Right atrium auricular region (tissue), 2 donors: ENCODE measurements around the gene SLC5A3. TPM values are rescaled to one million over a fixed set of nuclear protein-coding genes. Genes with fewer than 3 reads are reported as not detected.

Experiments used
- DNase-seq: peaks from one replicate; pipeline ENCODE4 v3.0.0-alpha.2; 2019; ENCODE audit warnings: low spot score
- H3K27ac ChIP-seq, 2 donors: fragments of 200-600 bp; sonication (generic); 1 replicate in 1 of 2; 2 replicates in 1 of 2; pipeline ENCODE4 v1.5.1; 2016 to 2019
- H3K27me3 ChIP-seq, 2 donors: fragments of 200-600 bp; sonication (generic); one replicate each; pipeline versions ENCODE4 v1.5.1 to v1.6.0; 2017 to 2019
- H3K36me3 ChIP-seq: fragments of 200-600 bp; sonication (generic); one replicate; pipeline ENCODE4 v1.5.1; 2016
- H3K4me1 ChIP-seq, 2 donors: fragments of 200-600 bp; sonication (generic); one replicate each; pipeline versions ENCODE4 v1.5.1 to v1.6.0; 2017 to 2019
- H3K4me3 ChIP-seq, 2 donors: fragments of 200-600 bp; sonication (generic); 1 replicate in 1 of 2; 2 replicates in 1 of 2; pipeline ENCODE4 v1.5.1; 2017 to 2019; ENCODE audit warnings: mild to moderate bottlenecking in 1 of 2, moderate library complexity in 1 of 2
- H3K9me3 ChIP-seq, 2 donors: fragments of 200-600 bp; sonication (generic); one replicate each; pipeline ENCODE4 v1.5.1; 2019
- total RNA-seq, 2 donors: library from RNA; depleted of rRNA; stranded (reverse); fragments of >200 nt; gene quantifications; one replicate each; pipeline ENCODE4 v1.1.0, GENCODE V29; 2016
- TF ChIP-seq, protein P1 (sequence below), 2 donors: fragments of 200-600 bp; sonication (generic); IDR thresholded peaks; one replicate each; pipeline ENCODE4 v1.5.1; 2019; ENCODE audit warnings: antibody characterized with exemption in 2 of 2

The SLC5A3 gene
- total RNA-seq, 2 donors from 2014 or later, result 4.4 to 4.6 TPM

DNA sequence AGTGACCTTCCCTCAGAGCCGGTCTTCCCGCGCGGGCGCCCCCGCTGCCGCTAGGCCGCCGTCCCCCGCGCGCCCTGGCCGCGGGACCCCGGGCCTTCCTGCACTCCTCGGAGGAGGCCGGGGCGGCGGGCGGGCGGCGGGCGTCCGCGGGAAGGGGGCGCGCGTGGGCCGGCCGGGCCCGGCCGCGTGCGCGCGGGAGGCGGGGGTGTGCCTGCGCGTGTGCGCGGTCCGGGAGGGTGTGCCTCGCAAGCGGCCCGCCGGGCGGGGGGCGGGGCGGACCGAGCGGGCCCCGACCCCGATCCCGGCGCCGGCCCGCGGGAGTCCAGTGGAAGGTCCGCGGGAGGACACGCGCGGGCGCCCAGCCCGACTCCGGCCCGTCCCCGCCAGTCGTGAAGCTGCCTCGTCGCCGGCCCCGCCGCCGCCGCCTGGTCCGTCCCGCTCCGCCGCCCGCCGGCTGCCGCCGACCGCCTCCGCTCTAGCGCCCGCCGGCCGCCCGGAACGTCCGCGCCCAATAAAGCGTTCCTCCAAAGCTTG is 438 bp downstream of the SLC5A3 start:
- DNase-seq, result no peak
- TF ChIP-seq, protein P1, sequence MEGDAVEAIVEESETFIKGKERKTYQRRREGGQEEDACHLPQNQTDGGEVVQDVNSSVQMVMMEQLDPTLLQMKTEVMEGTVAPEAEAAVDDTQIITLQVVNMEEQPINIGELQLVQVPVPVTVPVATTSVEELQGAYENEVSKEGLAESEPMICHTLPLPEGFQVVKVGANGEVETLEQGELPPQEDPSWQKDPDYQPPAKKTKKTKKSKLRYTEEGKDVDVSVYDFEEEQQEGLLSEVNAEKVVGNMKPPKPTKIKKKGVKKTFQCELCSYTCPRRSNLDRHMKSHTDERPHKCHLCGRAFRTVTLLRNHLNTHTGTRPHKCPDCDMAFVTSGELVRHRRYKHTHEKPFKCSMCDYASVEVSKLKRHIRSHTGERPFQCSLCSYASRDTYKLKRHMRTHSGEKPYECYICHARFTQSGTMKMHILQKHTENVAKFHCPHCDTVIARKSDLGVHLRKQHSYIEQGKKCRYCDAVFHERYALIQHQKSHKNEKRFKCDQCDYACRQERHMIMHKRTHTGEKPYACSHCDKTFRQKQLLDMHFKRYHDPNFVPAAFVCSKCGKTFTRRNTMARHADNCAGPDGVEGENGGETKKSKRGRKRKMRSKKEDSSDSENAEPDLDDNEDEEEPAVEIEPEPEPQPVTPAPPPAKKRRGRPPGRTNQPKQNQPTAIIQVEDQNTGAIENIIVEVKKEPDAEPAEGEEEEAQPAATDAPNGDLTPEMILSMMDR (IDR thresholded peaks at IDR 0.05), result no peak
- Histone ChIP-seq H3K4me1 (peaks cover 0 to 45% of the 10 kb centered on the region in 2 donors), H3K27me3 (no peaks in the 10 kb centered on the region), H3K9me3 (no peaks in the 10 kb centered on the region), H3K4me3 (peak overlapping the region; percentile 75 to 83), H3K27ac (peak overlapping the region; percentile 81 to 89), H3K36me3 (no peaks in the 10 kb centered on the region)

DNA sequence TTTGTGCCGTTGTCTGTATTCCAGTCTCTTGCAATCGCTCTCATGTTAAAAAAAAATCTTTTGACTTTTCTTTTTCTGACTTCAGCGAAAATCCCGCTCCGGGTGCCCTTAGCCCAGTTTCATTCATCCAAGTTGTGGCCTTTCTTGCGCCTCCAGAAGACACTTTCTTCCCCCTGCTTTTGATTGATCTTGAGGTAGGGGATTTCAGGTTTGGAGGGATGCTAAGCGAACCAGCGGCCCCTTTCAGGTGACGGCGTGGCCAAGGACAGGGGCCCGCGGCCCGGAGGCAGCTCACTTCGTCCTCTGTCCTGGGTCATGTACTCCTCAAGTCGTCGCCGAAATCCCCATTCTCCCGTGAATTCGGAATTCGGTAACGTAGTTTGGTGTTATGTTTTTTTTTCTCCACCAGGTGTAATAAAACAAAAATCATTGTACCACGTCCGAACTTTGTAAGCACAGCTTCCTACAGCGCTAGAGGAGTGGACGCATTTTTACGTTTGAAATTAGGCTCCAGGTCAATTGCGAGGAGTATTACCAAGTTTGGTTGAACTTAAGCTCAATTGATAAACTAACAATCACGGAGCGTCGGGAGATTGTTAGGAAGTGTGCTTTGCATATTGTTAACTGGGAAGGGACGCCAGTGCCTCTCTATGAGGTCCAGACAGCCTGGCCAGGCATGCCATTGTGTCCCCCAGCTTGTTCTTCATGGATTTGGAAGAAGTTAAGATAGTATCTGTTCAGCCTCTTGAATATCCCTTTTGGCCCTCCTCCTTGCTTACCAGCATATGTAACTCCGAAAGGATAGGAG is 1.1 kb downstream of the SLC5A3 start:
- DNase-seq, result no peak
- H3K4me3 ChIP-seq, result peak overlapping the region; percentile 75 to 83
- TF ChIP-seq, protein P1 (IDR thresholded peaks at IDR 0.05), result no peak
- H3K9me3 ChIP-seq, result no peaks in the 10 kb centered on the region
- H3K27me3 ChIP-seq, result no peaks in the 10 kb centered on the region
- peaks cover 0 to 45% of the 10 kb centered on the region in 2 donors for H3K4me1 ChIP-seq
- no peaks in the 10 kb centered on the region for H3K36me3 ChIP-seq
- H3K27ac ChIP-seq, result peak overlapping the region; percentile 42 to 48

DNA sequence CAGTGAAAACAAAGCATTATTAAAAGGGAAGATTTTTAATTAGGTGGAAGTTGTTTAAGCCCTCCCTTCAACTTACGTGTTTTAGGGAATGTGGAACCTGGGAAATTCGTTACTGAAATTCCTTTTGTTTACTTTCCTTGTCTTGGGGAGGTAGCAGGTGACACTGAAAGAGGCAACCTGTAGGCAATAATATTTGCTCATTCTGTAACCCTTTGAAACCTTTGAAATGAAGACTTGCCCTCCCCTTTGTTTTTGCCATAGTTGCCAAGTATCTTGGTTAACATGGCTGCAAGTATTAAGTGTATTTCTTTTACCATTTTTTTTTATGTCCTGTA is 1.7 kb downstream of the SLC5A3 start:
- peaks cover 0 to 50% of the 10 kb centered on the region in 2 donors for H3K4me1 ChIP-seq
- no peaks in the 10 kb centered on the region for H3K27me3 ChIP-seq
- H3K27ac ChIP-seq, result no peak overlapping the region
- no peaks in the 10 kb centered on the region for H3K36me3 ChIP-seq
- TF ChIP-seq, protein P1 (IDR thresholded peaks at IDR 0.05), result no peak
- no peaks in the 10 kb centered on the region for H3K9me3 ChIP-seq
- H3K4me3 ChIP-seq, result peak overlapping the region; percentile 75 to 83
- no peak for DNase-seq

DNA sequence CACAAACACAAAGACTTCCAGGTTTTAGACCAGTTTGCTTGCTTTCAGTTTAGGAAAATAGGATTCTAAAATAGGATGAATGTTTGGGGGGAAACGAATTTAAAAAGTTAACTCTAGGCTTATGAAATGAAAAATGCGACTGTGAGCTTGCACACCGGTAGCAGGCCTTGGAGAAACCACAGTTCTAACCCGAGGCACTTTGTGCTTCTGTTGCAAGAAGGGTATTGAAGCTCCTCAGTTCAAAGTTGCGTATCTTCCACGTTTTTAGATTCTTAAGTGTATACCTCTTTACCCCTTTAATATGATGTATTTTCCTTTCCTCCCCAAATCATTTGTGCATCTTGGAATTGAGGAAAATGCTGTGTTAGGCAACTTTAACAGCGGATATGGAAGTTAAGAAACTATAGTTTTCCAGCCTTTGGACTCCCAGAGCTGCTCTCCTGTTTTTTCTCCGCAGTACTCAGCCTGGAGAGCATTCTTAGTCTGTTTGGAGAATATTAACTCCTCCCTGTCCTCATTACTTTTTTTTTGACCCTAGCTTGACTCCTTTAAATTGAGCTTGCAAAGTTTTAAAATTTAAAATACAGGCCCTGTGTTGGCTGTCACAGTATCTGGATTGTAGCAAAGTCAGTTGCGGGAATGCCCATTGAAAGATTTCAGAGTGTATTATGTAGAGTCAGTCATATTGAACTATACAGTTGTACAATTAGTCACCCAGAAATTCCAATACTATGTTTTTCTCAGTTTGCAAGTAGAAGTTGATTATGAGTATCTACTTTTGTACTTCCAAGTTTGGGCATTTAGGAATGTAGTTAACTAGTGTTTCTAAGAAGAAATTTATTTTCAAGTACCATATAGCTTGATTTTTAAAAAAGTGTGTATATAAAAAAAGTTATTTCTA is 2.6 kb downstream of the SLC5A3 start:
- Histone ChIP-seq H3K36me3 (no peaks in the 10 kb centered on the region), H3K4me1 (peaks cover 0 to 56% of the 10 kb centered on the region in 2 donors), H3K4me3 (no peak overlapping the region), H3K27ac (no peak overlapping the region), H3K9me3 (no peaks in the 10 kb centered on the region), H3K27me3 (no peaks in the 10 kb centered on the region)
- TF ChIP-seq, protein P1 (IDR thresholded peaks at IDR 0.05), result no peak
- no peak for DNase-seq

DNA sequence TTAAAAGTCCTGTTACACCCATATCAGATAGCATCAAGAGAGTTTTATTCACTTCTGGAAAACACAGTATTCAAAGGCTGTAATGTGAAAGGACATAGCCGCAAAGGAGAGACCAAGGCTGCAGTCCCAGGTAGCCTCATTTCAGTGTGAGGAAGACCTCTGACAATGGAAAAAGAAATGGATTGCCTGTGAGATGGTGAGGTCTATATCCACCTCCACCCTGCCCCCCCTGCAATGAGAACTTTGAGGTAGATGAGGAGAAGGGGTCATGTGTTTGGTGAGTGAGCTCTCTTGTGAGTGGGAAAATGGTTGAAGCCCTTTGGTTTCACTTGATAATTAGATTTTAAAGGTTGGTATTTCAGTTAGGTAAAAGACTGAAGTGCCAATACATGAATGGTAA is 3.5 kb downstream of the SLC5A3 start:
- H3K9me3 ChIP-seq, result no peaks in the 10 kb centered on the region
- no peaks in the 10 kb centered on the region for H3K27me3 ChIP-seq
- no peak overlapping the region for H3K4me3 ChIP-seq
- no peaks in the 10 kb centered on the region for H3K36me3 ChIP-seq
- TF ChIP-seq, protein P1 (IDR thresholded peaks at IDR 0.05), result no peak
- no peak overlapping the region for H3K27ac ChIP-seq
- DNase-seq, result no peak
- H3K4me1 ChIP-seq, result peaks cover 0 to 56% of the 10 kb centered on the region in 2 donors
